Measurements from ENCODE around the gene NFKB1. TPM values are rescaled to one million over a fixed set of nuclear protein-coding genes. Genes with fewer than 3 reads are reported as not detected.

Gene NFKB1
- total RNA-seq, 1 donor from 2014 or later: 25.1 TPM

GRCh38 chr4:102455750-102456149 is 45.4 kb upstream of the NFKB1 start:
- Mint-ChIP-seq H3K9me3 (ENCODE audit: low read depth) (peaks cover 11% of the 10 kb centered on the region), H3K4me3 (ENCODE audit: low read depth) (no peak overlapping the region), H3K27ac (no peak overlapping the region), H3K27me3 (no peaks in the 10 kb centered on the region), H3K4me1 (ENCODE audit: low read depth) (no peaks in the 10 kb centered on the region), H3K36me3 (ENCODE audit: insufficient read depth) (no peaks in the 10 kb centered on the region)
- TF ChIP-seq CTCF (IDR thresholded peaks at IDR 0.05; ENCODE audit: unreplicated experiment): no peak
- no peak for DNase-seq (ENCODE audit: low spot score, unreplicated experiment)

GRCh38 chr4:102466298-102466697 is 34.9 kb upstream of the NFKB1 start:
- no peak overlapping the region for H3K4me3 Mint-ChIP-seq (ENCODE audit: low read depth)
- DNase-seq (ENCODE audit: low spot score, unreplicated experiment): no peak
- no peaks in the 10 kb centered on the region for H3K4me1 Mint-ChIP-seq (ENCODE audit: low read depth)
- no peak for TF ChIP-seq CTCF (IDR thresholded peaks at IDR 0.05; ENCODE audit: unreplicated experiment)
- no peak overlapping the region for H3K27ac Mint-ChIP-seq
- H3K9me3 Mint-ChIP-seq (ENCODE audit: low read depth): peaks cover 5% of the 10 kb centered on the region
- no peaks in the 10 kb centered on the region for H3K27me3 Mint-ChIP-seq
- no peaks in the 10 kb centered on the region for H3K36me3 Mint-ChIP-seq (ENCODE audit: insufficient read depth)

- Mint-ChIP-seq H3K27ac (no peak overlapping the region), H3K36me3 (ENCODE audit: insufficient read depth) (no peaks in the 10 kb centered on the region), H3K27me3 (no peaks in the 10 kb centered on the region), H3K9me3 (ENCODE audit: low read depth) (no peaks in the 10 kb centered on the region), H3K4me3 (ENCODE audit: low read depth) (no peak overlapping the region), H3K4me1 (ENCODE audit: low read depth) (peaks cover 4% of the 10 kb centered on the region)
- no peak for DNase-seq (ENCODE audit: low spot score, unreplicated experiment)
- no peak for TF ChIP-seq CTCF (IDR thresholded peaks at IDR 0.05; ENCODE audit: unreplicated experiment)
These were observed 31.4 kb upstream of the NFKB1 start for GRCh38 chr4:102469806-102470205.

GRCh38 chr4:102472441-102473013 is 28.6 kb upstream of the NFKB1 start:
- peaks cover 4% of the 10 kb centered on the region for H3K4me1 Mint-ChIP-seq (ENCODE audit: low read depth)
- TF ChIP-seq CTCF (IDR thresholded peaks at IDR 0.05; ENCODE audit: unreplicated experiment): no peak
- no peaks in the 10 kb centered on the region for H3K36me3 Mint-ChIP-seq (ENCODE audit: insufficient read depth)
- no peak for DNase-seq (ENCODE audit: low spot score, unreplicated experiment)
- H3K27me3 Mint-ChIP-seq: no peaks in the 10 kb centered on the region
- peaks cover 14% of the 10 kb centered on the region for H3K9me3 Mint-ChIP-seq (ENCODE audit: low read depth)
- H3K27ac Mint-ChIP-seq: no peak overlapping the region
- no peak overlapping the region for H3K4me3 Mint-ChIP-seq (ENCODE audit: low read depth)

- peaks cover 4% of the 10 kb centered on the region for H3K4me1 Mint-ChIP-seq (ENCODE audit: low read depth)
- no peaks in the 10 kb centered on the region for H3K36me3 Mint-ChIP-seq (ENCODE audit: insufficient read depth)
- H3K27ac Mint-ChIP-seq: no peak overlapping the region
- TF ChIP-seq CTCF (IDR thresholded peaks at IDR 0.05; ENCODE audit: unreplicated experiment): no peak
- peaks cover 15% of the 10 kb centered on the region for H3K9me3 Mint-ChIP-seq (ENCODE audit: low read depth)
- H3K4me3 Mint-ChIP-seq (ENCODE audit: low read depth): no peak overlapping the region
- no peaks in the 10 kb centered on the region for H3K27me3 Mint-ChIP-seq
- no peak for DNase-seq (ENCODE audit: low spot score, unreplicated experiment)
These were observed 27.7 kb upstream of the NFKB1 start for GRCh38 chr4:102473476-102473875.

Data from progenitor cell of endocrine pancreas (in vitro differentiated cells).